KMS-11 (cell line): ENCODE results near the gene TMEM250.

ENCODE experiments used
- H2AFZ ChIP-seq: fragments of 200-600 bp; sonication (generic); 2 replicates; pipeline ENCODE4 v1.6.1; 2016; ENCODE audit warnings: antibody characterized with exemption, mixed run types, low read depth
- H3K27ac ChIP-seq: fragments of 200-600 bp; sonication (generic); 2 replicates; pipeline ENCODE4 v1.6.1; 2016; ENCODE audit warnings: mild to moderate bottlenecking, mixed run types
- H3K27me3 ChIP-seq: fragments of 200-600 bp; sonication (generic); 2 replicates; pipeline ENCODE4 v1.6.1; 2017; ENCODE audit warnings: mild to moderate bottlenecking, low read depth, mixed run types, moderate library complexity; ENCODE audit not compliant: insufficient read depth
- H3K36me3 ChIP-seq: fragments of 200-600 bp; sonication (generic); 2 replicates; pipeline ENCODE4 v1.6.1; 2017; ENCODE audit warnings: mild to moderate bottlenecking, mixed run types; ENCODE audit not compliant: insufficient read depth
- H3K4me1 ChIP-seq: fragments of 200-600 bp; sonication (generic); 2 replicates; pipeline ENCODE4 v1.6.1; 2016; ENCODE audit warnings: mild to moderate bottlenecking, low read depth, mixed run types; ENCODE audit not compliant: poor library complexity, severe bottlenecking
- H3K4me2 ChIP-seq: fragments of 200-600 bp; sonication (generic); 2 replicates; pipeline ENCODE4 v1.7.0; 2016; ENCODE audit warnings: mild to moderate bottlenecking, mixed run types
- H3K4me3 ChIP-seq: fragments of 200-600 bp; sonication (generic); IDR thresholded peaks from 2 replicates; pipeline ENCODE4 v1.6.1; 2017; ENCODE audit warnings: low read depth, low read length, mixed read lengths; ENCODE audit not compliant: insufficient read depth
- H3K79me2 ChIP-seq: fragments of 200-600 bp; sonication (generic); 2 replicates; pipeline ENCODE4 v1.6.1; 2016; ENCODE audit warnings: low read depth, mixed run types; ENCODE audit not compliant: insufficient read depth
- H3K9ac ChIP-seq: fragments of 200-600 bp; sonication (generic); 2 replicates; pipeline ENCODE4 v1.6.1; 2016; ENCODE audit warnings: mild to moderate bottlenecking, mixed run types
- H4K20me1 ChIP-seq: fragments of 200-600 bp; sonication (generic); 2 replicates; pipeline ENCODE4 v1.6.1; 2016; ENCODE audit warnings: mild to moderate bottlenecking, mixed run types; ENCODE audit not compliant: insufficient read depth
- TF ChIP-seq, protein P1 (sequence below): fragments of 200-600 bp; sonication (generic); conservative IDR thresholded peaks from 2 replicates; pipeline ENCODE4 v1.6.1; 2017; ENCODE audit warnings: low read depth, mild to moderate bottlenecking, antibody characterized with exemption, low read length, moderate library complexity, mixed read lengths

TMEM250 gene, protein sequence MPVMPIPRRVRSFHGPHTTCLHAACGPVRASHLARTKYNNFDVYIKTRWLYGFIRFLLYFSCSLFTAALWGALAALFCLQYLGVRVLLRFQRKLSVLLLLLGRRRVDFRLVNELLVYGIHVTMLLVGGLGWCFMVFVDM

DNA sequence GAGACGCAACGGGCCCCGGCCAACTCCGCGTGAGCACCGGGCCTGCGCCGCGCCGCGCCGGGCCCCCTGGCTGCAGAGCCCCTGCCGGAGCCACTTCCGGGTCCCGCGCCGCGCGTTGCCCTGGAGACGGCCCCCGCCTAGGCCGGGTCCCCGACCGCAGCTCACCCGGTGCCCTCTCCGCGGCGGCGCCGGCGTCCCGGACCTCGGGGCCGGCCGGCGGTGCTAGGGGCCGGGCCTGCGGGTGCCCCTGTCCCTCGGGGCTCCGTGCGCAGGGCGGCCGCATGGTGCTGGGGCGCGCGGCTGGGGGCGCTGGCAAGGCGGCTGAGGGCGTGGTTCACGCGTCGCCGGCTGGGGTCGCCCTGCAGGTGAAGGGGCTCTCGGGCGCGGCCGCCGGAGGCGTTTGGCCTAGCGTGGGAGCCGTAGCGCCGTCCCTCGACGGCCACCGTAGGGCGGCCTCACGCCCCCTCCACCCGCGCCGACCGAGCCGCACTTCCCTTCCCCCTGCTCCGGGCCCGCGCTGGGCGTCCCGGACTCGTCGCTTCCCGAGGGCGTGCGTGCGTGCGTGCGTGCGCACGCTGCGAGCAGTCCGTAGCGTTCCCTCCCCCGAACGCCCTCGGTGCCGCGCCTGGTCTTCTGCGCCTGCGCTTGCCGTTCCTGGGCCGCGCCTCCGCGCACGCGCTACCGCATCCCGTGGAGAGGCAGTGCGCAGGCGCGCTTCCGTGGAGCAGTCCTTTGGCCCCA lies at the start of gene TMEM250:
Gene TMEM250, minus strand, starts transcription at position 556 of the 741 bp plus-strand sequence. CDS start 1,975 bp downstream, outside the sequence.
- peak within 1 kb of the TSS; percentile 79 for H3K4me2 ChIP-seq
- peaks cover 6% of the 10 kb centered on the region for H3K4me1 ChIP-seq
- H3K4me3 ChIP-seq = no peak within 1 kb of the TSS
- TF ChIP-seq, protein P1, sequence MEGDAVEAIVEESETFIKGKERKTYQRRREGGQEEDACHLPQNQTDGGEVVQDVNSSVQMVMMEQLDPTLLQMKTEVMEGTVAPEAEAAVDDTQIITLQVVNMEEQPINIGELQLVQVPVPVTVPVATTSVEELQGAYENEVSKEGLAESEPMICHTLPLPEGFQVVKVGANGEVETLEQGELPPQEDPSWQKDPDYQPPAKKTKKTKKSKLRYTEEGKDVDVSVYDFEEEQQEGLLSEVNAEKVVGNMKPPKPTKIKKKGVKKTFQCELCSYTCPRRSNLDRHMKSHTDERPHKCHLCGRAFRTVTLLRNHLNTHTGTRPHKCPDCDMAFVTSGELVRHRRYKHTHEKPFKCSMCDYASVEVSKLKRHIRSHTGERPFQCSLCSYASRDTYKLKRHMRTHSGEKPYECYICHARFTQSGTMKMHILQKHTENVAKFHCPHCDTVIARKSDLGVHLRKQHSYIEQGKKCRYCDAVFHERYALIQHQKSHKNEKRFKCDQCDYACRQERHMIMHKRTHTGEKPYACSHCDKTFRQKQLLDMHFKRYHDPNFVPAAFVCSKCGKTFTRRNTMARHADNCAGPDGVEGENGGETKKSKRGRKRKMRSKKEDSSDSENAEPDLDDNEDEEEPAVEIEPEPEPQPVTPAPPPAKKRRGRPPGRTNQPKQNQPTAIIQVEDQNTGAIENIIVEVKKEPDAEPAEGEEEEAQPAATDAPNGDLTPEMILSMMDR = no peak
- no peaks in the 10 kb centered on the region for H4K20me1 ChIP-seq
- peaks cover 4% of the 10 kb centered on the region; the same call in 1 of the 2 replicates for H3K27me3 ChIP-seq
- H3K79me2 ChIP-seq = no peaks in the 10 kb centered on the region
- H3K36me3 ChIP-seq = no peaks in the 10 kb centered on the region
- H3K27ac ChIP-seq = peak within 1 kb of the TSS; percentile 71
- peak within 1 kb of the TSS; percentile 85 for H3K9ac ChIP-seq
- peak within 1 kb of the TSS; percentile 66 for H2AFZ ChIP-seq

DNA sequence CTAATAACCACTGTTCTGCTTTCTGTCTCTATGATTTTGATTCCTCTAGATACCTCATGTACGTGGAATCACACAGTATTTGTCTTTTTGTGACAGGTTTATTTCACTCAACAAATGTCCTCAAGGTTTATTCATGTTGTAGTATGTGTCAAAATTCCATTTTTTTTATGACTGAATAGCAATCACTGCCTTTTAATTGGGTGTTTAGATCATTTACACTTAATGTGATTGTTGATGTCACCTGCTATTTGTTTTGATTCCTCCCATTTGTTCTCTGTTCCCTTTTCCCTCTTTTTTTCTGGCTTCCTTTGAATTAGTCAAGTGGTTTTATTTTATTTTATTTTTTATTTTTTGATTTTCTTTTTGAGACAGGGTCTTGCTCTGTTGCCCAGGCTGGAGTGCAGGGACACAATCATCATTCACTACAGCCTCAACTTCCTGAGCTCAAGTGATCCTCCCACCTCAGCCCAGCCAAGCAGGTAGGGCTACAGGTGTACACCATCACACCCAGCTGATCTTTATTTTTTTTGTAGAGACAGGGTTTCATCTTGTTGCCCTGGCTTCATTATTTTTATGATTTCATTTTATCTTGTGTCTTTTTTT lies 44.7 kb upstream of the TMEM250 start:
- Histone ChIP-seq H2AFZ (no peak overlapping the region), H3K79me2 (no peaks in the 10 kb centered on the region), H3K27ac (no peak overlapping the region), H3K4me3 (no peak overlapping the region), H3K36me3 (no peaks in the 10 kb centered on the region), H3K4me1 (no peaks in the 10 kb centered on the region), H4K20me1 (no peaks in the 10 kb centered on the region), H3K27me3 (peaks cover 93% of the 10 kb centered on the region), H3K4me2 (no peak overlapping the region), H3K9ac (no peak overlapping the region)
- TF ChIP-seq, protein P1 = no peak

- no peaks in the 10 kb centered on the region for H3K36me3 ChIP-seq
- H3K27ac ChIP-seq = no peak overlapping the region
- TF ChIP-seq, protein P1 = no peak
- H3K4me3 ChIP-seq = no peak overlapping the region
- no peak overlapping the region for H3K9ac ChIP-seq
- no peak overlapping the region for H3K4me2 ChIP-seq
- no peaks in the 10 kb centered on the region for H3K79me2 ChIP-seq
- no peaks in the 10 kb centered on the region for H4K20me1 ChIP-seq
- H2AFZ ChIP-seq = no peak overlapping the region
- H3K27me3 ChIP-seq = peaks cover 95% of the 10 kb centered on the region
- no peaks in the 10 kb centered on the region for H3K4me1 ChIP-seq
These were observed 42.4 kb upstream of the TMEM250 start for GRCh38 chr9:136160995-136161610.

DNA sequence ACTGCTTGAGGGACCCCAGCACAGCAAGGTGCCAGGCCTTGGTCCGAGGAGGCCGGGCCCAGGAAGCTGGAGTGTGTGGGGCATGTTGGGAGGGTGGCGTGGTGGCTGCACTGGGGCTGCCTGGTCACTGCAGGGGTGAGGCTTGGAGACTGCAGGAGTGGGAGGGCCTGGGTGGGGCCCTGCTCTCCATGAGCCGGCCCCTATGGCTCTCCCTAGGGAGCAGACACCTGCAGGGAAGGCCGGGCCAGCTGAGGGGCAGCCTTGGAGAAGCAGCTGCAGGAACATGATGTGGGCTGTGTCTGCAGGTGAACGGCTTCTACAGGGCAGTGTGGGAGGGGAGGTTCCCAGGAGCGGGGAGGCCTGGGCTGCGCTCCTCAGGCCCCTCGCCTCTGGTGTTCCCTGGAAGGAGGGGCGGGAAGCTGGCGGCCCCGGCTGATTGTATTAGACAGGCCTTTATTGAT lies 41.7 kb upstream of the TMEM250 start:
- Histone ChIP-seq H3K4me3 (no peak overlapping the region), H3K9ac (no peak overlapping the region), H3K4me2 (no peak overlapping the region), H3K79me2 (no peaks in the 10 kb centered on the region), H3K27me3 (peaks cover 95% of the 10 kb centered on the region), H3K4me1 (no peaks in the 10 kb centered on the region), H4K20me1 (no peaks in the 10 kb centered on the region), H2AFZ (no peak overlapping the region), H3K36me3 (no peaks in the 10 kb centered on the region), H3K27ac (no peak overlapping the region)
- TF ChIP-seq, protein P1 = no peak
